H9 (cell line): ENCODE results near the gene PRAC2. TPM values are rescaled to one million over a fixed set of nuclear protein-coding genes. Genes with fewer than 3 reads are reported as not detected.

Experiments used
- DNase-seq: peaks from one replicate; pipeline ENCODE4 v3.0.0-alpha.2; 2017
- H2AFZ ChIP-seq: one replicate; pipeline ENCODE4 v1.6.1; 2013; ENCODE audit warnings: mild to moderate bottlenecking, low read length, control low read depth, moderate library complexity
- H2AK5ac ChIP-seq: 2 replicates; pipeline ENCODE4 v1.6.1; 2013; ENCODE audit warnings: low read length, control low read depth, mixed read lengths; ENCODE audit not compliant: insufficient read length
- H2BK120ac ChIP-seq: one replicate; pipeline ENCODE4 v1.6.1; 2013; ENCODE audit warnings: low read depth, mild to moderate bottlenecking, low read length, control low read depth, inconsistent platforms; ENCODE audit not compliant: poor library complexity, severe bottlenecking
- H2BK12ac ChIP-seq: 2 replicates; pipeline ENCODE4 v1.6.1; 2013; ENCODE audit warnings: low read length, control low read depth, mixed read lengths, low read depth; ENCODE audit not compliant: insufficient read length
- H2BK15ac ChIP-seq: 2 replicates; pipeline ENCODE4 v1.6.1; 2013; ENCODE audit warnings: low read depth, low read length, control low read depth
- H2BK20ac ChIP-seq: one replicate; pipeline ENCODE4 v1.6.1; 2013; ENCODE audit warnings: low read depth, mild to moderate bottlenecking, low read length, control low read depth, inconsistent platforms; ENCODE audit not compliant: poor library complexity, severe bottlenecking
- H2BK5ac ChIP-seq: 2 replicates; pipeline ENCODE4 v1.6.1; 2013; ENCODE audit warnings: low read length, control low read depth, mixed read lengths; ENCODE audit not compliant: insufficient read length
- H3K14ac ChIP-seq: 2 replicates; pipeline ENCODE4 v1.6.1; 2013; ENCODE audit warnings: low read length, control low read depth; ENCODE audit not compliant: insufficient read depth
- H3K18ac ChIP-seq: 2 replicates; pipeline ENCODE4 v1.6.1; 2013; ENCODE audit warnings: low read depth, mild to moderate bottlenecking, mixed read lengths, low read length, control low read depth; ENCODE audit not compliant: insufficient read length
- H3K23ac ChIP-seq: 2 replicates; pipeline ENCODE4 v1.6.1; 2013; ENCODE audit warnings: low read length, control low read depth, mixed read lengths, low read depth; ENCODE audit not compliant: insufficient read length
- H3K23me2 ChIP-seq: 2 replicates; pipeline ENCODE4 v1.6.1; 2013; ENCODE audit warnings: low read depth, mild to moderate bottlenecking, mixed read lengths, low read length, control low read depth; ENCODE audit not compliant: insufficient read length, poor library complexity, severe bottlenecking
- H3K27ac ChIP-seq: 2 replicates; pipeline ENCODE4 v1.5.1; 2013; ENCODE audit warnings: low read length, control low read depth, mixed read lengths, low read depth; ENCODE audit not compliant: insufficient read length
- H3K27me3 ChIP-seq: 2 replicates; pipeline ENCODE4 v1.6.1; 2013; ENCODE audit warnings: low read length, control low read depth, inconsistent platforms; ENCODE audit not compliant: insufficient read depth
- H3K4ac ChIP-seq: 2 replicates; pipeline ENCODE4 v1.6.1; 2013; ENCODE audit warnings: low read depth, mild to moderate bottlenecking, control low read depth, inconsistent platforms, low read length, moderate library complexity
- H3K4me1 ChIP-seq: 2 replicates; pipeline ENCODE4 v1.6.1; 2013; ENCODE audit warnings: low read length, control low read depth, inconsistent platforms; ENCODE audit not compliant: insufficient read depth
- H3K4me2 ChIP-seq: 2 replicates; pipeline ENCODE4 v1.6.1; 2013; ENCODE audit warnings: low read length, control low read depth, mixed read lengths; ENCODE audit not compliant: insufficient read length, insufficient read depth
- H3K56ac ChIP-seq: 2 replicates; pipeline ENCODE4 v1.6.1; 2013; ENCODE audit warnings: low read depth, mild to moderate bottlenecking, mixed read lengths, low read length, control low read depth; ENCODE audit not compliant: insufficient read length
- H3K79me1 ChIP-seq: 2 replicates; pipeline ENCODE4 v1.6.1; 2013; ENCODE audit warnings: low read depth, mild to moderate bottlenecking, moderate library complexity, low read length, control low read depth, inconsistent platforms; ENCODE audit not compliant: insufficient read depth, poor library complexity, severe bottlenecking
- H3K79me2 ChIP-seq: 2 replicates; pipeline ENCODE4 v1.6.1; 2013; ENCODE audit warnings: low read length, control low read depth, inconsistent platforms; ENCODE audit not compliant: insufficient read depth
- H3K9ac ChIP-seq: 2 replicates; pipeline ENCODE4 v1.6.1; 2013; ENCODE audit warnings: low read length, control low read depth, mixed read lengths; ENCODE audit not compliant: insufficient read length; ENCODE audit errors: extremely low read depth
- H3K9me3 ChIP-seq: one replicate; pipeline ENCODE4 v1.6.1; 2013; ENCODE audit warnings: low read depth, low read length, inconsistent platforms; ENCODE audit not compliant: control insufficient read depth
- H3T11ph ChIP-seq: one replicate; pipeline ENCODE4 v1.6.1; 2013; ENCODE audit warnings: mild to moderate bottlenecking, low read length, control low read depth, inconsistent platforms
- H4K20me1 ChIP-seq: one replicate; pipeline ENCODE4 v1.6.1; 2013; ENCODE audit not compliant: control insufficient read depth, insufficient read length, insufficient read depth
- H4K5ac ChIP-seq: 2 replicates; pipeline ENCODE4 v1.6.1; 2013; ENCODE audit warnings: low read depth, mild to moderate bottlenecking, mixed read lengths, low read length, control low read depth; ENCODE audit not compliant: insufficient read length
- H4K8ac ChIP-seq: replicated peaks from 2 replicates; pipeline ENCODE4 v1.6.1; 2013; ENCODE audit warnings: low read length, control low read depth, mixed read lengths, low read depth; ENCODE audit not compliant: insufficient read length
- H4K91ac ChIP-seq: 2 replicates; pipeline ENCODE4 v1.6.1; 2013; ENCODE audit warnings: low read depth, mild to moderate bottlenecking, moderate library complexity, mixed read lengths, low read length, control low read depth; ENCODE audit not compliant: insufficient read length
- H3K27ac Mint-ChIP-seq, 3 experiments: 2 replicates in 2 of 3; 3 replicates in 1 of 3; pipeline ENCODE4 v1.8.0; 2020 to 2021; ENCODE audit warnings: mixed read lengths in 3 of 3, mild to moderate bottlenecking in 1 of 3, moderate library complexity in 1 of 3
- H3K27me3 Mint-ChIP-seq: 2 replicates; pipeline ENCODE4 v1.8.0; 2021; ENCODE audit warnings: low read depth, mild to moderate bottlenecking, moderate library complexity, mixed read lengths
- H3K36me3 Mint-ChIP-seq, 3 experiments: 2 replicates in 2 of 3; 3 replicates in 1 of 3; pipeline ENCODE4 v1.8.0; 2020 to 2021; ENCODE audit warnings: low read depth in 3 of 3, mixed read lengths in 3 of 3; ENCODE audit not compliant: insufficient read depth in 1 of 3
- H3K4me1 Mint-ChIP-seq, 2 experiments: 2 replicates each; pipeline ENCODE4 v1.8.0; 2020; ENCODE audit warnings: mixed read lengths in 2 of 2
- H3K4me3 Mint-ChIP-seq, 2 experiments: 2 replicates in 1 of 2; 3 replicates in 1 of 2; pipeline ENCODE4 v1.8.0; 2020 to 2021; ENCODE audit warnings: mild to moderate bottlenecking in 2 of 2, mixed read lengths in 2 of 2, moderate library complexity in 1 of 2
- H3K9me3 Mint-ChIP-seq, 2 experiments: 2 replicates in 1 of 2; 3 replicates in 1 of 2; pipeline ENCODE4 v1.8.0; 2020; ENCODE audit warnings: mild to moderate bottlenecking in 2 of 2, mixed read lengths in 2 of 2, moderate library complexity in 1 of 2
- CTCF ChIP-seq: fragments of 200-600 bp; sonication (generic); conservative IDR thresholded peaks from 3 replicates; pipeline ENCODE4 v1.8.0; 2021; ENCODE audit warnings: antibody characterized with exemption, mild to moderate bottlenecking
- WGBS: extraction: QIAGEN DNeasy Blood & Tissue Kit; methylation state at CpG from one replicate; pipeline ENCODE4 v1.1.7; 2013; ENCODE audit warnings: missing lambda C conversion rate, low lambda C conversion rate, mixed read lengths; ENCODE audit not compliant: insufficient read length; ENCODE audit errors: extremely low coverage; 5-methylcytosine and 5-hydroxymethylcytosine counted together
- total RNA-seq: library from RNA; stranded (reverse); gene quantifications from 2 replicates; pipeline ENCODE4 v1.2.1, GENCODE V29; 2021

The PRAC2 gene
- total RNA-seq, 1 experiment from 2014 or later: not detected

- Histone ChIP-seq H3K56ac (no peak overlapping the region), H3K18ac (no peak overlapping the region), H4K5ac (no peak overlapping the region), H3K4me2 (no peak overlapping the region), H2BK12ac (no peak overlapping the region), H2BK120ac (no peak overlapping the region), H4K8ac (no peak overlapping the region), H3K14ac (no peak overlapping the region), H3K23ac (no peak overlapping the region), H3K27me3 (no peaks in the 10 kb centered on the region), H3K79me2 (no peaks in the 10 kb centered on the region), H3K4me1 (no peaks in the 10 kb centered on the region), H2BK20ac (no peak overlapping the region), H3K9ac (no peak overlapping the region), H3K23me2 (no peaks in the 10 kb centered on the region), H2AK5ac (no peak overlapping the region), H3K27ac (no peak overlapping the region), H4K91ac (no peak overlapping the region), H2AFZ (no peak overlapping the region), H2BK15ac (no peak overlapping the region), H2BK5ac (no peak overlapping the region), H3K79me1 (no peaks in the 10 kb centered on the region), H3K9me3 (no peaks in the 10 kb centered on the region), H3K4ac (no peak overlapping the region), H4K20me1 (no peaks in the 10 kb centered on the region), H3T11ph (no peak overlapping the region)
- no peak for TF ChIP-seq CTCF
- Mint-ChIP-seq H3K36me3 (no peaks in the 10 kb centered on the region), H3K4me3 (no peak overlapping the region), H3K27me3 (peaks cover 76% of the 10 kb centered on the region), H3K4me1 (no peaks in the 10 kb centered on the region), H3K9me3 (peaks cover 3 to 4% of the 10 kb centered on the region in 2 experiments; a peak in 2 of 5 replicates), H3K27ac (no peak overlapping the region)
- no peak for DNase-seq
- no CpG with 5 or more reads among the region's 3 CpGs for WGBS
Observed at GRCh38 chr17:48770954-48771353, 48.0 kb downstream of the PRAC2 start.
